NB4 (cell line): Measurements from ENCODE around the gene TGFBR2.

Source experiments
- MYC ChIP-seq: IDR thresholded peaks from 2 replicates; pipeline ENCODE4 v1.6.1; 2011; ENCODE audit warnings: low read depth, low read length
- POLR2A ChIP-seq: IDR thresholded peaks from 2 replicates; pipeline ENCODE4 v1.6.1; 2011; ENCODE audit warnings: mild to moderate bottlenecking; ENCODE audit not compliant: insufficient read length; ENCODE audit errors: extremely low read depth
- TF ChIP-seq, protein P1 (sequence below): IDR thresholded peaks from one replicate; pipeline ENCODE4 v1.5.1; 2012; ENCODE audit warnings: low read depth, low read length

DNA sequence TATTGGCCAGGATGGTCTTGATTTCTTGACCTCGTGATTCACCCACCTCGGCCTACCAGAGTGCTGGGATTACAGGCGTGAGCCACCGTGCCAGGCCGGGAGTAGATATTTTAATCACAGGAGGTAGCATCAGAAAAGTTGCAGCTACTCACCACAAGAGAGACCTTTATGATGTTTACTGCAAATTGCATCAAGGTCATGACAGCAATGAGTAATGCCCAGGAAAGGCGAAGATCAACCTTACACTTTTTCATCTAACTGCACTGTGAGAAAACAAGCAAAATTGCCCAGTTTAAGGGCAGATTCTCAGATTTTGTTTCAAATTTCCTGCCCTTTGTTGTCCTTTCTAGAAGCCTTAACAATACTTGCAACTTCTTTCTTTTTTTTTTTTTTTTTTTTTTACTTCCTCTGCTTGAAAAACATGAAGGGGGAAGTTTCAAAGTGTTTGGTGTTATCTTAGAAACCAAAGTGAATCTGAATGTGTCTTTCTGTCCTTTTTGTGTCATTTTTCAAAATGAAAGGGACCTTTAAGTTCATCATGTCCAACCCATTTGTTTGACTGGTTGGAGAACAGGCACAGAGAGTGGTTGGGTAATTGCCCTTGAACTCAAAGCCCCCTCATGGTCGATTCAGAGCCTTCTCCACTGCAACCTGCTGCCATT lies 25.0 kb downstream of the TGFBR2 start:
- TF ChIP-seq, protein P1, sequence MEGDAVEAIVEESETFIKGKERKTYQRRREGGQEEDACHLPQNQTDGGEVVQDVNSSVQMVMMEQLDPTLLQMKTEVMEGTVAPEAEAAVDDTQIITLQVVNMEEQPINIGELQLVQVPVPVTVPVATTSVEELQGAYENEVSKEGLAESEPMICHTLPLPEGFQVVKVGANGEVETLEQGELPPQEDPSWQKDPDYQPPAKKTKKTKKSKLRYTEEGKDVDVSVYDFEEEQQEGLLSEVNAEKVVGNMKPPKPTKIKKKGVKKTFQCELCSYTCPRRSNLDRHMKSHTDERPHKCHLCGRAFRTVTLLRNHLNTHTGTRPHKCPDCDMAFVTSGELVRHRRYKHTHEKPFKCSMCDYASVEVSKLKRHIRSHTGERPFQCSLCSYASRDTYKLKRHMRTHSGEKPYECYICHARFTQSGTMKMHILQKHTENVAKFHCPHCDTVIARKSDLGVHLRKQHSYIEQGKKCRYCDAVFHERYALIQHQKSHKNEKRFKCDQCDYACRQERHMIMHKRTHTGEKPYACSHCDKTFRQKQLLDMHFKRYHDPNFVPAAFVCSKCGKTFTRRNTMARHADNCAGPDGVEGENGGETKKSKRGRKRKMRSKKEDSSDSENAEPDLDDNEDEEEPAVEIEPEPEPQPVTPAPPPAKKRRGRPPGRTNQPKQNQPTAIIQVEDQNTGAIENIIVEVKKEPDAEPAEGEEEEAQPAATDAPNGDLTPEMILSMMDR, result no peak
- TF ChIP-seq POLR2A (no peak), MYC (no peak)
